NCI-H526 treated with DMSO at 0.1 percent for 48 hours (cell line): Measurements from ENCODE around the gene POLR1G.

Experiments
- DNase-seq: peaks from one replicate; lab custom pipeline; 2025; lab: John Stamatoyannopoulos, UW

The POLR1G gene

GRCh38 chr19:45446295-45446694 lies 39.9 kb downstream of the POLR1G start:
- DNase-seq = no peak

GRCh38 chr19:45446944-45447343 lies 40.5 kb downstream of the POLR1G start:
- DNase-seq = no peak

DNA sequence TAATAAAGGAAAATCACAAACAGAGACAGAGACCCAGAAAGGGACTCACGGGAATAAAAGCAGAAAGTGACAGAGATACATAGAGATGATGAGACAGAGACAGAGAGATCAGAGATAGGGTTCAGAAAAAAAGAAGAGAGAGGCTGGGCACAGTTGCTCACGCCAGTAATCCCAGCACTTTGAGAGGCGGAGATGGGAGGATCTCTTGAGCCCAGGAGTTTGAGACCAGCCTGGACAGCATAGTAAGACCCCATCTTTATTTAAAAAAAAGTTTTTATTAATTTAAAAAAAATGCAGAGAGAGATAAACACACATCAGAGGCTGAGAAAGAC lies 41.9 kb downstream of the POLR1G start:
- no peak for DNase-seq

GRCh38 chr19:45448887-45449299 lies 42.4 kb downstream of the POLR1G start:
- no peak for DNase-seq

GRCh38 chr19:45450012-45450333 lies 43.5 kb downstream of the POLR1G start:
- no peak for DNase-seq

GRCh38 chr19:45451131-45451849 lies 44.8 kb downstream of the POLR1G start:
- no peak for DNase-seq

DNA sequence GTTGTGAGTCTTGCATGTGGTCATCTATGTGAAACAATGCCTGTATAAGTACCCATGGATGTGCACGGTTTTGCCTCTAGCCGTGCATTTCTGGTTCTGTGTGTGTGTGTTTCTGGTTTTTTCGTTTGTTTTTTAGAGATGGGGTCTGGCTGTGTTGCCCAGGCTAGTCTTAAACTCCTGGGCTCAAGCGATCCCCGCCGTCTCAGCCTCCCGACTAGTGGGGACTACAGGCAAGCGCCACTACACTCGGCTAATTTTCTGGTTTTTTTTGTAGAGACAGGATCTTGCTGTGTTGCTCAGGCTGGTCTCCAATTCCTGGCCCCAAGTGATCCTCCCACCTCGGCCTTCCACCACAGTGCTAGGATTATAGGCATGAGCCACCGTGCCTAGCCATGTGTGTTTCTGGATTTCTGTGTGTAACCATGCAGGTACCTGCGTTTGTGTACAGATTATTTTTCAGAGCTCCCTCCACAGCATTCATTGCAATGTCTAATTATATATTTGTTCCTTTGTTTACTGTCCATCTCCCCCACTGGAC lies 45.5 kb downstream of the POLR1G start:
- DNase-seq = no peak

GRCh38 chr19:45455707-45456499 lies 49.5 kb downstream of the POLR1G start:
- no peak for DNase-seq

GRCh38 chr19:45456500-45456815 lies 50.0 kb downstream of the POLR1G start:
- DNase-seq = no peak

DNA sequence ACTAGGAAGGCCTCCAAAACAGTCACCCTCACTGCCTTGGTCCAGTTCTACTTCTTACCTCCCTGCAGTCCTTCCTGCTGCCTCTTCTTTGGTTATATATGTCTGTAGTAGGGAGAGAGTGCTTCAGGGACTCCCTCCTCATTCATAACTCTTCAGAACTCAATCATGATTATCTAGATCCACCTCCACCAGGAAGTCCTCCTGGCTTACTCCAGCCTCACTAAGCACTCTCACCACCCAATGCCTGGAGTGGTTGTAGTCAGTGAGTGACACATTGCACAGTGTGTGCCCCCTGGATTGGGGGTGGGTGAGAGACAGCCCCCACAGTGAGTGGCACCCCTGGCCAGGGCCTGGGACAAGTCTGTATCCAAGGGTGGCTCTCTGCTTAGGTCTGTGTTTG lies 51.3 kb downstream of the POLR1G start:
- no peak for DNase-seq
